Left ventricle myocardium inferior (tissue), 1 donor: ENCODE data around the gene LGALSL. TPM values are rescaled to one million over a fixed set of nuclear protein-coding genes. Genes with fewer than 3 reads are reported as not detected.

ENCODE experiments used
- DNase-seq: peaks from one replicate; pipeline ENCODE4 v3.0.0-alpha.2; 2020
- H3K27ac ChIP-seq: fragments of 200-600 bp; replicated peaks from 2 replicates; pipeline ENCODE4 v1.8.0; 2021
- H3K27me3 ChIP-seq: fragments of 200-600 bp; 2 replicates; pipeline ENCODE4 v1.8.0; 2021; ENCODE audit warnings: low read depth
- H3K36me3 ChIP-seq: fragments of 200-600 bp; 2 replicates; pipeline ENCODE4 v1.8.0; 2021
- H3K4me1 ChIP-seq: fragments of 200-600 bp; 2 replicates; pipeline ENCODE4 v1.8.0; 2021
- H3K4me3 ChIP-seq: fragments of 200-600 bp; 2 replicates; pipeline ENCODE4 v1.8.0; 2021; ENCODE audit warnings: mild to moderate bottlenecking, moderate library complexity
- H3K9me3 ChIP-seq: fragments of 200-600 bp; replicated peaks from 2 replicates; pipeline ENCODE4 v1.8.0; 2021
- intact Hi-C: fragments of 100-400 bp; cut with micrococcal nuclease; formaldehyde crosslinking; loops from one replicate; pipeline ENCODE4 v1.11.0; 2022
- total RNA-seq: library from RNA; stranded (reverse); fragmentation: NEBNext Ultra II Directional; extraction: Animal tissue kit (Norgen Biotek cat#: 25700); gene quantifications from one replicate; pipeline ENCODE4 v1.2.1, GENCODE V29; 2021
- TF ChIP-seq, protein P1 (sequence below): fragments of 200-600 bp; IDR thresholded peaks from 2 replicates; pipeline ENCODE4 v1.8.0; 2021; ENCODE audit warnings: antibody characterized with exemption, mild to moderate bottlenecking, borderline replicate concordance
- donor health status: DM: no; HTN: yes; CAD: no; lungs with severe emphysema.

Gene LGALSL
- total RNA-seq, 1 donor from 2014 or later: 8.1 TPM

DNA sequence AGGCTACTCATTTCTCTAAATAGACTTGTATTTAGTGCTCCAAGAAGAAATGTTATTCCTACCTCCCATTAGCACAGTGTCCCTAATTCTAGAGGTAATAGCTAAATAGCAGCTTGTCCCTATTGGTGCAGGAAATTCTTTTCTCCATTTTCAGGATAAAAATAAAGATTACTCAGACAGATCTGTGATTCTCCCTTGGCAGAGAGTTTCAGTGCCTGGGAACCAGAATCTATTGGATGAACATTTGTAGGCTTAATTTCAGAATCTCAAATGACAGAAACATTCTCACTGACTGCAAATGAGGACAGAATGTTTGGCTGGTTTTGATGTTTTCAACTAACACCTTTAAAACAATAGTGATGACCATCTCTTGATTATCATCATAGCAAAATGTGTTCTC lies 33.3 kb upstream of the LGALSL start:
- H3K9me3 ChIP-seq: no peaks in the 10 kb centered on the region
- no peaks in the 10 kb centered on the region for H3K36me3 ChIP-seq
- H3K4me3 ChIP-seq: no peak overlapping the region
- intact Hi-C loops: no loop called here
- TF ChIP-seq, protein P1, sequence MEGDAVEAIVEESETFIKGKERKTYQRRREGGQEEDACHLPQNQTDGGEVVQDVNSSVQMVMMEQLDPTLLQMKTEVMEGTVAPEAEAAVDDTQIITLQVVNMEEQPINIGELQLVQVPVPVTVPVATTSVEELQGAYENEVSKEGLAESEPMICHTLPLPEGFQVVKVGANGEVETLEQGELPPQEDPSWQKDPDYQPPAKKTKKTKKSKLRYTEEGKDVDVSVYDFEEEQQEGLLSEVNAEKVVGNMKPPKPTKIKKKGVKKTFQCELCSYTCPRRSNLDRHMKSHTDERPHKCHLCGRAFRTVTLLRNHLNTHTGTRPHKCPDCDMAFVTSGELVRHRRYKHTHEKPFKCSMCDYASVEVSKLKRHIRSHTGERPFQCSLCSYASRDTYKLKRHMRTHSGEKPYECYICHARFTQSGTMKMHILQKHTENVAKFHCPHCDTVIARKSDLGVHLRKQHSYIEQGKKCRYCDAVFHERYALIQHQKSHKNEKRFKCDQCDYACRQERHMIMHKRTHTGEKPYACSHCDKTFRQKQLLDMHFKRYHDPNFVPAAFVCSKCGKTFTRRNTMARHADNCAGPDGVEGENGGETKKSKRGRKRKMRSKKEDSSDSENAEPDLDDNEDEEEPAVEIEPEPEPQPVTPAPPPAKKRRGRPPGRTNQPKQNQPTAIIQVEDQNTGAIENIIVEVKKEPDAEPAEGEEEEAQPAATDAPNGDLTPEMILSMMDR: no peak
- H3K4me1 ChIP-seq: no peaks in the 10 kb centered on the region
- no peak for DNase-seq
- H3K27ac ChIP-seq: peak overlapping the region; percentile 43
- no peaks in the 10 kb centered on the region for H3K27me3 ChIP-seq

DNA sequence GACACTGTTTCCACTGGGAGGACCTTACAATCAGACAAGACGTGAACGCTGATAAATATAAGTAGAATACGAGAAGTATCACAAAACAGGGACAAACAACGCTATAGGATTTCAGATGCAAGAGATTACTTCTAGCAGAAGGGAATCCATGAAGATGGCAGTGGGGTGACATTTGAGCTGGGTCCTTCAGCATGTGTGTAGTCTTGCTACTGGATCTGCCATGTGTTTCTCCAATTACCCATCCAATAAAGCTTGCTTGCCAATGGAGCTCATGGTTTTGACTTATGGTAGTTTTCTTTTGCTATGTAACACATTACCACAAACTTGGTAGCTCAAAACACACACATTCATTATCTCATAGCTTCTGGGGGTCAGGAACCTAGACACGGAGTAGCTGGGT lies 32.8 kb upstream of the LGALSL start:
- intact Hi-C loops: no loop called here
- no peak overlapping the region for H3K4me3 ChIP-seq
- DNase-seq: no peak
- H3K4me1 ChIP-seq: no peaks in the 10 kb centered on the region
- TF ChIP-seq, protein P1: no peak
- H3K27ac ChIP-seq: no peak overlapping the region
- no peaks in the 10 kb centered on the region for H3K9me3 ChIP-seq
- H3K27me3 ChIP-seq: no peaks in the 10 kb centered on the region
- no peaks in the 10 kb centered on the region for H3K36me3 ChIP-seq

DNA sequence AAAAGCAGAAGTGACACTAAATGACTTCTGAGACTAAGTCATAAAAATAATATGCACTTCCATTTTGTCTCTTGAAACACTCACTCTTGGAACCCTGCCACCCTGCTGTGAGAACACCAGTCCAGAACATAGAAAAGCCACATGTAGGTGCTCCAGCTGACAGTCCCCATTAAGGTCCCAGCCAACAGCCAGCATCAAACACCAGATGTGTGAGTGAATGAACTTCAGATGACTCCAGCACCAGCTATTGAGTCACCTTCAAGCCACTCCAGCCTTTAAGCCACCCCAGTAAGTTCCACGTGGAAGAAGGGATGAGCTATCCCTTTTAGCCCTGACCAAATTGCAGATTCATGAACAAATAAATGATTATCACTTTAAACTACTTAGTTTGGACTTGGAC lies 31.5 kb upstream of the LGALSL start:
- no peak overlapping the region for H3K27ac ChIP-seq
- H3K36me3 ChIP-seq: no peaks in the 10 kb centered on the region
- H3K4me1 ChIP-seq: peaks cover 8% of the 10 kb centered on the region
- TF ChIP-seq, protein P1: no peak
- intact Hi-C loops: no loop called here
- H3K9me3 ChIP-seq: no peaks in the 10 kb centered on the region
- no peaks in the 10 kb centered on the region for H3K27me3 ChIP-seq
- DNase-seq: no peak
- no peak overlapping the region for H3K4me3 ChIP-seq

DNA sequence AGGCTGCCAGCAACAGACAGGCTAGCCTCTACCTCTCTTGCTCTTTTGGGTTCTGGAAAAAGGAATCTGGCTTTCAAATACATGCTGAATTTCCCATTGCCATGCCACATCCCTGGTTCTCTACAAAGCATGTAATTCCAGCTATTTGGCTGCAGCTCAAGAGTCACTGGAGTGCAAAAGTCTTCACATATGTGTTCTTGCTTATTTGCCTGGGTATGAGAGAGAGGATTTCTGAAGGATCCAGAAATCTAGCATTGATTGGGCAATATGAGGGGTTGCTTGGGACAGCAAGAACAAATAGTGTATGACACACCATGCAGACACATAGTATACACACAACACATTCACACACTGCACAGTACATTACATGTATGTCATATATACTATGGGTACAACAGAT lies 30.7 kb upstream of the LGALSL start:
- TF ChIP-seq, protein P1: no peak
- Histone ChIP-seq H3K4me3 (no peak overlapping the region), H3K9me3 (no peaks in the 10 kb centered on the region), H3K27me3 (no peaks in the 10 kb centered on the region), H3K27ac (no peak overlapping the region), H3K36me3 (no peaks in the 10 kb centered on the region), H3K4me1 (peaks cover 8% of the 10 kb centered on the region)
- intact Hi-C loops: no loop called here
- no peak for DNase-seq

DNA sequence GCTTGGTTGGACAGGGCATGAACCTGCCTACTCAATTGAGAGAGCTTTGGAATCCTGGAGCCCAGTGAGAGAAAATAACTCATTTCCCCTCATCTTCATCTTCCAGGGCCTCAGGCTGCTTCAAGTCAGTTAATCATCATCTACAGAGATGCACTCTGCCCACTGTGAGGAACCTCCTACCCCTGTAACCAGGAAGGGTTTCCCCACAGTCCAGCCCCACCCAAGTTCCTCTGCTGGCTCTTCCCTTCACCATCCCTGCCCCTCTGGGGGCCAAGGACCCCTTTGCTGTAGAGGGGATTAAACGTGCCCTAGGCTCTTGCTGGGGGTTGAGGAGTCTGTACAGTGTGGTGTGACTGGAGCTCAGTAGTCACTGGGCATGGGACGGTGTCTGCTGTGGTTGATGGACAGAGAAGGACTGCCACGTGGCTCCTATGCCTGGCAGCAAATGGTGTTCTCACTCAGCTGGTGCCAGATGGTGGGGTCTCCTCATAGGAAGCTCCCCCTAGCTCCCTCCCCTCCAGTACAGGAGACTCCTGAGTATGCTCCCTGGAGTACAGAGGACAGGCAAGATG lies 29.5 kb upstream of the LGALSL start:
- peaks cover 8% of the 10 kb centered on the region for H3K4me1 ChIP-seq
- TF ChIP-seq, protein P1: no peak
- H3K9me3 ChIP-seq: no peaks in the 10 kb centered on the region
- H3K36me3 ChIP-seq: no peaks in the 10 kb centered on the region
- H3K27ac ChIP-seq: no peak overlapping the region
- DNase-seq: no peak
- no peaks in the 10 kb centered on the region for H3K27me3 ChIP-seq
- intact Hi-C loops: no loop called here
- no peak overlapping the region for H3K4me3 ChIP-seq
